ENCODE data around the gene PJVK.
"Not testable (repeated sequence)": the region's sequence is repeated elsewhere in the genome, so short reads cannot be mapped to it uniquely, and the experiment has no call there.

The PJVK gene, protein sequence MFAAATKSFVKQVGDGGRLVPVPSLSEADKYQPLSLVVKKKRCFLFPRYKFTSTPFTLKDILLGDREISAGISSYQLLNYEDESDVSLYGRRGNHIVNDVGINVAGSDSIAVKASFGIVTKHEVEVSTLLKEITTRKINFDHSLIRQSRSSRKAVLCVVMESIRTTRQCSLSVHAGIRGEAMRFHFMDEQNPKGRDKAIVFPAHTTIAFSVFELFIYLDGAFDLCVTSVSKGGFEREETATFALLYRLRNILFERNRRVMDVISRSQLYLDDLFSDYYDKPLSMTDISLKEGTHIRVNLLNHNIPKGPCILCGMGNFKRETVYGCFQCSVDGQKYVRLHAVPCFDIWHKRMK

GRCh38 chr2:178450774-178451525 lies at the start of gene PJVK, which contains the start of gene PRKRA:
Gene PJVK (plus strand): TSS chr2:178451378. CDS start chr2:178453410, 2,032 bp downstream.
Gene PRKRA (minus strand): TSS chr2:178451175. CDS start chr2:178451030, 145 bp downstream.
- DNase-seq, result peak; percentile 95

- no peak for DNase-seq
Measured at GRCh38 chr2:178401994-178402437, 49.2 kb upstream of the PJVK start.

- no peak for DNase-seq
Measured at GRCh38 chr2:178403671-178404306, 47.4 kb upstream of the PJVK start.

DNA sequence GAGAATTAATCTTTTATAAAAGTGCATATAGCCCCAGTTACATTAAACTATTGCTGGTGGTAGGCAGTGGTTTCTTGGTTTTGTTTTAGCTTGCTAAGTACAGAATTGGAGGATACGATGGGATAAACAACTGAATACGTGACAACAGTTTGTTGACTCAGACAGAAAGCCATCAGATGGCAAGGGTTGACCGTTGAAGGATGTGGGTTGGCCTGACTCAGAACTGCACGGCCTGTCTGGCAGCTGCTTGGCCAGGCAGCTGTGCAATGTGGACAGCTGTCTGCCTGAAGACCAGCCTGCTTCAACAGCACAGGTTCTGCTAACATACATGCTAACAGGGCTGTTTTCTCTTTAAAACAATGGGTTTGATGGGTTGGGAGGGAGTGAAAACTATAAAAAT lies 46.8 kb upstream of the PJVK start:
- DNase-seq, result no peak

DNA sequence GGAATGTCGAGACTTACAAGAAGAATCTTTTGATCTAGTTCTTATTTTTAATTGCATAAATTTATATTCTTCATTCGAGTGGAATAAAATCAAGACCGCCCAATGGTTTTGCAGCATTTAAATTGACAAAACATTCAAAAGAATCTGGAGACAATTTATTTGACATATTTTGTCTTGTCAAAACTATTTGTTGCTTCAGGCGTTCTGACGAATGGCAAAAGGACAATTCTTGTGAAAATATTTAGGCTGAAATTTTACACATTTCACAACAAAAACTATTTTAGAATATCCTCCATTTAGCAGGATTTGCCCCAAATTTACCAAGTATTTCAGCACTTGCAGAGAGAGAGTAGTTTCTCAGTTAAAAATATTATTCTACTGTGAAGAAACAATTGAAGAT lies 41.9 kb upstream of the PJVK start:
- DNase-seq, result no peak

DNA sequence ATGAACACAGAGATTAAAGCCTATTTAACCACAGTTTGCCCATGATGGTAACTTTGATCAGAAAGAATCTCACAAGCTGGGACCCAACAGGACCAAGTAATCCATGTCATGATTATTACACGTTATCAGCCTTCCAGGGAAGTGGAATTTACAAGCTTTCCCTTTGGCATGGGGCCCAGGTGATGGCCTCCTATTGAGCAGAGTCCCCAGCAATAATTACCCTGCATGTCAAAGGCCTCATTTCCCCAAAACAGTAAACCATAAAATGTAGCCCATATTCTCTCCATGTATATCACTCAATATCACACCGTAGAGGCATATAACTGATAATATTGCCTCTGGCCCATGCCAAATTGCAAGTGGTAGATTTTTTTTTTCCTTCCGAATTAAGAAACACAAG lies 39.1 kb upstream of the PJVK start:
- no peak for DNase-seq

DNA sequence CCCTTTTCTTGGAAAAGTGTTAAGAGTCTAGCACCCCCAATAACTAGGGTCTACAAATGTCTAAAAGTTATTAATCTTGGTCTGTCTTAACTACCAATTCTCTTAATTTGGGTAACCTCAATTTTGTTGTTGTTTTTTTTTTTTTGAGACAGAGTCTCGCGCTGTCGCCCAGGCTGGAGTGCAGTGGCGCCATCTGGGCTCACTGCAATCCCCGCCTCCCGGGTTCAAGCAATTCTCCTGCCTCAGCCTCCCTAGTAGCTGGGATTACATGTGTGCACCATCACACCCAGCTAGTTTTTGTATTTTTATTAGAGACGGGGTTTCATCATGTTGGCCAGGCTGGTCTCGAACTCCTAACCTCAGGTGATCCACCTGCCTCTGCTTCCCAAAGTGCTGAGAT lies 38.7 kb upstream of the PJVK start:
- DNase-seq, result not testable (repeated sequence)

DNA sequence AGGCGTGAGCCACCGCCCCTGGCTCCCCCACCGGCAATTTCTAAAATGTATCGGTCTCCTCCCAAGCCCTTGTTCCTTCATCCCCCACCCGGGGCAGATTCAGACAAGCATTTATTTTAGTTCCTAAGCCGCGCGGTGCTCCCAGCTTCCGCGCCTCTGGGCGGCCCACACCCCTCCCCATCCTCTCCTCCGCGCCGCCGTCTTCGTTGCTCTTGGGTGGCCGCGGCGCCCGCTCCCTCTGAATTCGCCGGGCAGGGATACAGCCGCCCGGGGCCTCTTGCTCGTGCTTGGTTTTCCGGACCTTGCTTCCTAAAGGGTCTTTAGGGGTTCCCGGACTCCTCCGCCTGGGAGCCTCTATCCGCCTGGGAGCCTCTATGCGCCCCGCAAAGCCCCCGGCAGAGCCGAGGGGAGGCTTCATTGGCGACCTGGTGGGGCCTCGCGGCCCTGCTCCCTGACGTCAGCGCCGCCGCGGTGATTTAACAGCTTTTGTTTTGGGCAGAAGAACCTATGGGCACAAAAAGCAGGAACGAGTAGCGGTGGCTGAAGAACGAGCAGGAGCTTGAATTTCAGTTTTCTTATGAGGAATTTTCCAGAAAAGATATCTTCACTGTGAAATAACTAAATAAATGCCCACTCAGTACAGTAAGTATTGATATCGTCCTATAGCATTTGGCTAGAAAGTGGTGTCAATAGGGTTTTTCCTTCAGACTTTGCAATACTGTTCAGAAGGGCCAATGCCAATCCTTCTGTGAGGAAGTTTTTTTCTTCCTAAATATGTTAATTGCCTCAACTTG lies 37.5 kb upstream of the PJVK start:
- DNase-seq, result peak; percentile 78

DNA sequence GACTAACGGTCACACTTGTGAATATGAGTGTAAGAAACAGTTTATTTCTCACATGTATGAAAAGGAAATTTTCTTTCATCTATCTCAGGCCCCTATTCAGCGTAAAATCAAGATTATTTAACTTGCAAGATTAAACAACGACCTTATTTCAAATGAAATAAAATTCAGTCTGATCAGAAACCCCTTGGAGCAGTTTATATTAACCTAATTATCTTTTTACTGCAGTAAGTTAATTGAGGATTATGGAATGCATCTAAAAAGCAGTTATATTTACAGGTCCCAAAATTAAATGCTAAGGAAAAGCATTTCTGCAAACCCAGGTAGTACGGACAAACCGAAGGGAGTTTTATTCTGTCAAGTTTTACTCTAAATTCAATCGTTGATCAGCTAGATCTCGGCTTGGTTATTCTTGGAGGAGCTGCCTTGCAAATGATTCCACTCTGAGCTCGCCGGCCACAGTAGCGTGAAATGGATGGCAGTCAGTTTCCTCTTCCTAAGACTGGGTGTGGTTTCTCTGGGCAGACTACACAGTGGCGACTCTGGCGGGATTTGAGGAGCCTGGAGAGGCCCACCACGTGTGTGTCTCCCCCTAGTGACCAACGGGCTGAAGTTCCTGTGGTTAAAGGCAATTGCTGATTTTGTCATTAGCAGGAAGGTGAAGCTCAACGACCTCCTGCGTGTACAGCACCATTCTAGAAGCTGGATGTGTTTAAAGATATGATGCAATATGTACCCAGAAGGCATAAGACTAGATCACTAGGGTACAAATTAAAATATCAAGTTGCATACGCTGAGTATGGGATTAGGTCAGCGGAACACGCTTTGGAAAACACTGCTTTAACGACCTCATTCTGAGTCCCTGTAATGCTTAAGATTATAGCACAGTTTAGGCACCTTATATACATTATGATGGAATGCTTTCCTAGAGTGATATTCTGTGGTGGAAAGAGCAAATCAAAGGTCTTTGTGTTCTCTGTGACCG lies 36.6 kb upstream of the PJVK start:
- peak; percentile 85 for DNase-seq

DNA sequence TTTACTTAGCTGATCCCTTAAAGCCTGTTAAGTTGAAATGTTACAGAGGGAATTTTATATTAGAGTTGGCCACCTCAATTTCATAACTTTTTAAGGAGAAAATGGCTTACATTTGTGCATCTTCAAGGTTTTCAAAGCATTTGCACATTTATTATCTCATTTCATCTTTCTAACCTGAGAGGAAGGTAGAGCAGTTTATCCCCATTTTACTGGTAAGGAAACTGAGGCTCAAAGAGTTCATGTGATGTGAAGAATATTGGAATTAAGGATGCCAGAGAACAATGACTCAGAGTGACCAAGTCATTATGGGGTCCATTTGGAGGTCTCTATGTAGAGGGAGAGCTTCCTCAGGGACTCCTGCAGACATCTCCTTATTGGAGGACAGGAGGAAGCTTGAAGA lies 35.2 kb upstream of the PJVK start:
- DNase-seq, result no peak

DNA sequence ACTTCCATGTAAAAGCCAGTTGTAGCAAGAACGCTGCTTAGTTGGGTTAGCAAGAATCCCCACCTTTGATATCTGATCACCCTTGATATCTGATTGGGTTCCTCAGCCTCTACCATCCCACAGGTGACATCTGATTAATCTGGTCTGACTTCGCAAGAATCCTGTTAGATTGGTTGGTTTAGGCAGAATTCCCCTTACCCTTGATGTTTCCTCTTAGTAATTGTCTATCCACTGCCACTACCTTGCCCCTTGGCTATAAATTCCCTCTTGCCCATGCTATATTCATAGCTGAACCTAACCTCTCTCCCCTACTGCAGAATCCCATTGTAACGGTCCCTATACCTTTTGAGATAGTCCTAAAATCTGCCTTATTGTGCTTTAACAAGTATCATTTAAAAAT lies 33.3 kb upstream of the PJVK start:
- DNase-seq, result no peak

GRCh38 chr2:178418426-178418825 lies 32.8 kb upstream of the PJVK start:
- no peak for DNase-seq

GRCh38 chr2:178419123-178419522 lies 32.1 kb upstream of the PJVK start:
- no peak for DNase-seq

DNA sequence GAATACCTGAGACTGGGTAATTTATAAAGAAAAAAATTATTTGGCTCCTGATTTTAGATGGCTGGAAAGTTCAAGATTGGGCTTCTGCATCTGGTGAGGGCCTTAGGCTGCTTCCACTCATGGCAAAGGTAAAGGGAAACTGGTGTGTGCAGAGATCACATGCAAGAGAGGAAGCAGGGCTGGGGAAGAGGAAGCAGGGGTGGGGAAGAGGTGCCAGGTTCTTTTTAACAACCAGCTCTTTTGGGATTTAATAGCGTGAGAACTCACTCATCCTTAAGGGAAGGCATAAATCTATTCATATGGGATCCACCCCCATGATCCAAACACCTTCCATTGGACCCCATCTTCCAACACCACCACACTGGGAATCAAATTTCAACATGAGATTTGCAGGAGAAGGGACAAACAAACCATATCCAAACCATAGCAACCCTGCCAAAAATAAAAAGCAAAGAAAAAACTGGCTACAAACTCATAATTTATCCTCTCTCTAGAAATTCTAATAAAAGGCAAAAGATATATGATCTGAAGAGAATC lies 30.6 kb upstream of the PJVK start:
- no peak for DNase-seq

DNA sequence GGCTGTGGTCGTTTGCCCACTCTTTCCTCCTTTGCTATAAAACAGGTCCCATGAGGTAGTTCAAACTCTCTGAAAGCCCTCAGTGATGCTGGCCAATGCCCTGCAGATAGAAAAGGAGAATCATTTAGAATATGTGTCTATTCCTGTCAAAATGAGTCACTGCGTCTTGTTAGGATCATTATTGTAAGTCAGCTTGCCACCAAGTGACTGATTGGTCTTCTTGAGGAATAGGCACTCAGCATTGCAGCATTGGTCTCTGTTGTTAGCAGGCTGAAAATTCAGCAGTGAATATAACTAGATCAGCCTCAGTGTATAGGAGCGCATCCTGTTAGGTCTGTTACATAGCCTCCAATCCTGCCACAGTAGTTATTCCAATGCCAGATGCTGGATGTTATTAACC lies 29.1 kb upstream of the PJVK start:
- DNase-seq, result no peak

GRCh38 chr2:178423746-178424145 lies 27.4 kb upstream of the PJVK start:
- not testable (repeated sequence) for DNase-seq

GRCh38 chr2:178425255-178425827 lies 25.8 kb upstream of the PJVK start:
- no peak for DNase-seq

DNA sequence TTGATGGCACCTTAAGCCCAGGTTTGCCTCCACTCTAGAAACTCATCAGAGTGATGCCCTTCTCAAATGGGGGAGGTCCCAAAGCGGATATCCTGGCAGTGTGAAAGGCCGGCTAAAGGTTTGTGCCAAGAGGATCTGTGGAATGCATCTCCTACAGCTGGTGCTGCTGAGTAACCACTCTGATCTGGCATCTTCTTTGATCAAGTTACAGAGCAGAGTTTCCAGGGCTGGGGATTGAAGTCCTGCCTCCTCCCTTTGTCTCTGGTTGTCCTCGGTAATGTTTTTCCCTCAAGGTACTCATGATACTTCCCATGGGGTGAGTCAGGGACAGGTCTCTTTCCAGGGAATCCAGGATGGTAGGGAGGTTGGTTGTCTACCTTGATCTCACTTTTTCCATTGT lies 24.8 kb upstream of the PJVK start:
- no peak for DNase-seq

GRCh38 chr2:178427458-178427857 lies 23.7 kb upstream of the PJVK start:
- no peak for DNase-seq

- DNase-seq, result no peak
Measured at GRCh38 chr2:178428396-178428806, 22.8 kb upstream of the PJVK start.

DNA sequence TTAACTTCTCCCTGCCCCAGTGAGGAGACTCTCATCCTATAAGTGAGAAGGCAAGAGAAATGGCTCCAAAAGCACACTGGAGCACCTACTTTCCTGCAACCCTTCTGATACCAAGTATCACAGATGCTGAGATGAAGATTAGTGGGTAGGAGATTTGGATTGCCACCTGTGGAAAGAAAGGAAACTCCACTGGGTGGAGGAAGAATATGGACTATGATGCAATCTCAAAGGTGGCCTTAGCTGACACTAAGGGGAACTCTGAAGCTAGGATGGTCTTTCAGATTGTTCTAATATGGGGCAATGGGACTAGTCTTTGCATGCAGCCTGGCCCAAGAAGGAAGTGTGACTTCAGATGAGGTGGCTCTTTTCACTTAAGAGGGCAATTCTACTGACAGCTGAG lies 21.8 kb upstream of the PJVK start:
- no peak for DNase-seq
